Measurements from ENCODE around the gene CCNJ. TPM values are rescaled to one million over a fixed set of nuclear protein-coding genes. Genes with fewer than 3 reads are reported as not detected.

CCNJ gene
- total and polyA plus RNA-seq, 2 of the 13 experiments (the other 11 are each of a cell fraction or from before 2014, with no cell fraction given) = 14.1 to 21.5 TPM

DNA sequence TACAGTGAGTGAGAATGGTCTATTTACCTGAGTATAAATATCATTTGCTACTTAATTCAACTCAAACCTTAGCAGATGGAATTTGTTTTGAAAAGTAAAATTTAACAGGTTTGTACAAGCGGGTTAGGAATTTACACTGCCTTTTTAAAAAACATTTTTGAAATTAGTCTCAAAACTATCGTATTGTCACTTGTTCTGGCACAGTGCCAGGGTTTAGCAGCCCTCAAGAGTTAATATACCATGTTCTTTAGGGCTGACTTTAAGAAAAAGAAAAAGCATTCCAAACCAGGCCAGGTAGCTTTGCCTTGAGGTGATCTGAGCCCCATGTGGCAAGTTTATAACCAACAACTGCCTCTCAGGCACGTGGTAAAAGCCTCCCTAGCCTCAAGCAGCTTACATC is 17.8 kb downstream of the CCNJ start:
- Histone ChIP-seq H3K27me3 (ENCODE audit: control insufficient read depth in 1 of 2, insufficient read depth in 2 of 2, low read length in 2 of 2) (no peaks in the 10 kb centered on the region), H3K79me2 (ENCODE audit: insufficient read depth, low read length) (no peaks in the 10 kb centered on the region), H3K9me3 (ENCODE audit: low read length) (no peaks in the 10 kb centered on the region), H3K4me2 (ENCODE audit: low read depth, low read length) (no peak overlapping the region), H3K4me1 (ENCODE audit: insufficient read depth, low read length) (no peaks in the 10 kb centered on the region), H2AFZ (ENCODE audit: low read length) (no peak overlapping the region), H3K36me3 (replicated peaks in 1 of 2; ENCODE audit: control insufficient read depth in 1 of 2, insufficient read depth in 2 of 2, low read length in 2 of 2) (peaks cover 5 to 39% of the 10 kb centered on the region in 2 experiments), H3K4me3 (replicated peaks in 1 of 3; ENCODE audit: insufficient read depth in 1 of 3, low read depth in 2 of 3, low read length in 3 of 3) (no peak overlapping the region), H4K20me1 (ENCODE audit: insufficient read depth, low read length) (no peaks in the 10 kb centered on the region), H3K27ac (ENCODE audit: extremely low read length, insufficient read depth, low read length) (no peak overlapping the region), H3K9ac (ENCODE audit: insufficient read depth, low read depth, low read length) (no peak overlapping the region)
- ChIA-PET CTCF (ENCODE audit: low intra/inter-chr PET ratio, low total read pairs) (no interaction called here), POLR2A (interaction anchor here (1.0 to 1.6 kb wide), 3 partner anchors 18 to 69 kb away, joined by 3 to 4 read pairs (median 4); partner anchors contain the start of genes CCNJ and ZNF518A)
- DNase-seq (ENCODE audit: low spot score) = no peak
- intact Hi-C loops (cut with micrococcal nuclease; ENCODE audit: unreplicated experiment) = no loop called here
- in situ Hi-C loops (cut with HindIII; ENCODE audit: extremely low pct_ligation_motif_present, low pct_unique_long_range_greater_than_20kb) = no loop called here
- no peak for FAIRE-seq
- 99% methylated on average over 3 of the region's 3 CpGs for WGBS (ENCODE audit: low lambda C conversion rate)
- no TSS peak for BruUV-seq (replicated peaks)
- TF ChIP-seq MLXIP (CRISPR knock-in tag; IDR thresholded peaks at IDR 0.05; ENCODE audit: borderline replicate concordance) = no peak
- TF ChIP-seq, protein P1, sequence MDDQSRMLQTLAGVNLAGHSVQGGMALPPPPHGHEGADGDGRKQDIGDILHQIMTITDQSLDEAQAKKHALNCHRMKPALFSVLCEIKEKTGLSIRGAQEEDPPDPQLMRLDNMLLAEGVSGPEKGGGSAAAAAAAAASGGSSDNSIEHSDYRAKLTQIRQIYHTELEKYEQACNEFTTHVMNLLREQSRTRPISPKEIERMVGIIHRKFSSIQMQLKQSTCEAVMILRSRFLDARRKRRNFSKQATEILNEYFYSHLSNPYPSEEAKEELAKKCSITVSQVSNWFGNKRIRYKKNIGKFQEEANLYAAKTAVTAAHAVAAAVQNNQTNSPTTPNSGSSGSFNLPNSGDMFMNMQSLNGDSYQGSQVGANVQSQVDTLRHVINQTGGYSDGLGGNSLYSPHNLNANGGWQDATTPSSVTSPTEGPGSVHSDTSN (CRISPR knock-in tag; IDR thresholded peaks at IDR 0.05; ENCODE audit: borderline replicate concordance) = no peak
- peak; percentile 91 for TF ChIP-seq LCORL (IDR thresholded peaks at IDR 0.05)
- TF ChIP-seq LCORL (CRISPR knock-in tag; IDR thresholded peaks at IDR 0.05) = no peak
- TF ChIP-seq RAD51 (IDR thresholded peaks at IDR 0.05; ENCODE audit: borderline replicate concordance) = no peak
- TF ChIP-seq ZNF652 (CRISPR knock-in tag; IDR thresholded peaks at IDR 0.05; ENCODE audit: borderline replicate concordance, low read depth) = no peak
- ATAC-seq = no peak

All from HepG2 (cell line).